ENCODE data around the gene CACNB4.

CACNB4 gene

DNA sequence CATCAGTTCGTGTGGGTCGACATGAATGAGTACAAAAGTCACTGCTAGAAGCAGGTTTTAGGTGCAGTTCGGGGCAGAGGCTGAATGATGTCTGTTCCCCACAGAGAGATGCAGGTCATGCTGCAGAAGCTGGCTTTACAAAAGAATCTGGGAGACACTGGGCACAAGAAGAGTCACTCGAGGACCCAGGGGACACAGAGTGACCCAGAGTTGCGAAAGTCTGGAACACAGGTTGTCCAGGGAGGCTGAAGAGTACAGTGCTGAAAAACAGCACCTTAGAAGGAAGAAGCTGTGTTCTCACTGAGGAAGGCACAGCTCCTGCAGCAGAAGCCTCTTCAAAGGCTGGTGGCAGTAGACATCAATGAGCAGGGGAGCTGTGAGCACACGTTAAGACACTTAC, 14.8 kb downstream of the CACNB4 start:
- no peak for TF ChIP-seq MYC (IDR thresholded peaks at IDR 0.05; ENCODE audit: low read depth, low read length)
- TF ChIP-seq CTCF (IDR thresholded peaks at IDR 0.05; ENCODE audit: low read depth, low read length), result no peak
- TF ChIP-seq, protein P1, sequence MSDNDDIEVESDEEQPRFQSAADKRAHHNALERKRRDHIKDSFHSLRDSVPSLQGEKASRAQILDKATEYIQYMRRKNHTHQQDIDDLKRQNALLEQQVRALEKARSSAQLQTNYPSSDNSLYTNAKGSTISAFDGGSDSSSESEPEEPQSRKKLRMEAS (IDR thresholded peaks at IDR 0.05; ENCODE audit: low read depth, low read length), result no peak
- TF ChIP-seq POLR2A (IDR thresholded peaks at IDR 0.05; ENCODE audit: extremely low read depth, insufficient read length), result no peak

GRCh38 chr2:152083202-152083875, 15.5 kb downstream of the CACNB4 start:
- H3K4me3 ChIP-seq (ENCODE audit: low read depth, low read length), result no peak overlapping the region
- TF ChIP-seq CTCF (IDR thresholded peaks at IDR 0.05; ENCODE audit: low read depth, low read length) (no peak), POLR2A (IDR thresholded peaks at IDR 0.05; ENCODE audit: extremely low read depth, insufficient read length) (no peak), MYC (IDR thresholded peaks at IDR 0.05; ENCODE audit: low read depth, low read length) (no peak)
- TF ChIP-seq, protein P1 (IDR thresholded peaks at IDR 0.05; ENCODE audit: low read depth, low read length), result no peak
- DNase-seq (ENCODE audit: low read depth), result no peak

More for the DNA sequence above, 14.8 kb downstream of the CACNB4 start:
- H3K4me3 ChIP-seq (ENCODE audit: low read depth, low read length), result no peak overlapping the region
- peak; percentile 45 for DNase-seq (ENCODE audit: low read depth)

GRCh38 chr2:152078662-152079061, 20.2 kb downstream of the CACNB4 start:
- no peak overlapping the region for H3K4me3 ChIP-seq (ENCODE audit: low read depth, low read length)
- TF ChIP-seq CTCF (IDR thresholded peaks at IDR 0.05; ENCODE audit: low read depth, low read length), result no peak
- TF ChIP-seq MYC (IDR thresholded peaks at IDR 0.05; ENCODE audit: low read depth, low read length), result no peak
- TF ChIP-seq, protein P1 (IDR thresholded peaks at IDR 0.05; ENCODE audit: low read depth, low read length), result no peak
- no peak for TF ChIP-seq POLR2A (IDR thresholded peaks at IDR 0.05; ENCODE audit: extremely low read depth, insufficient read length)
- DNase-seq (ENCODE audit: low read depth), result no peak

- TF ChIP-seq CTCF (IDR thresholded peaks at IDR 0.05; ENCODE audit: low read depth, low read length) (no peak), POLR2A (IDR thresholded peaks at IDR 0.05; ENCODE audit: extremely low read depth, insufficient read length) (no peak), MYC (IDR thresholded peaks at IDR 0.05; ENCODE audit: low read depth, low read length) (no peak)
- TF ChIP-seq, protein P1 (IDR thresholded peaks at IDR 0.05; ENCODE audit: low read depth, low read length), result no peak
- H3K4me3 ChIP-seq (ENCODE audit: low read depth, low read length), result no peak overlapping the region
These were observed 20.8 kb downstream of the CACNB4 start for GRCh38 chr2:152078023-152078422.

DNA sequence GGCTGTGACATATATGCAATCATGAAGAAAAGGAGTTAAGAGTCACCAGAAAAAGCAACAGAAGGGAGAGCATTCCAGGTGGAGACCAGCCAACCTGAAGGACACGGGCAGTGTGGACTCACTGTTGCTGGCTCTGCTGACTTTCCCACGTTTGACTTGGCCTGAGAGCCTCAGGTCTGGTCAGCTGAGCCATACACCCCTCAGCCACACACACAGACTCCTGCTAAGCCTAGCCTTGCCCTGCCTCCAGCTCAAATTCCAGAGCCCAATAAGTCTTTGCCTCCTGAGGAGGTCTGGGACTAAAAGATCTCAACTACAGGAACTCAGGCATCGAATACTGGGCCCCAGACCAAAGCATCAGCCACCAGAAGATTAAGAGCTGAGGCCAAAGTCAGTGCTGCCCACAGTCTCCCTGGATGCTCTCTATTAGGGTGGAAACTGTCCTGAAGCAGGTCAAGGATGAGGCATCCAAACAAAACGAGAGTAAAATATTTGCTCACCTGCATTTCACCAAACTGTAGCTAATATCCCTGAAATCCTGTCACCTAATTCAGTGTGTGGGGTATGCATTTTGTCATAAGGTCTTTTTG, 23.3 kb downstream of the CACNB4 start:
- TF ChIP-seq, protein P1 (IDR thresholded peaks at IDR 0.05; ENCODE audit: low read depth, low read length), result no peak
- TF ChIP-seq CTCF (IDR thresholded peaks at IDR 0.05; ENCODE audit: low read depth, low read length) (no peak), POLR2A (IDR thresholded peaks at IDR 0.05; ENCODE audit: extremely low read depth, insufficient read length) (no peak), MYC (IDR thresholded peaks at IDR 0.05; ENCODE audit: low read depth, low read length) (no peak)
- DNase-seq (ENCODE audit: low read depth), result no peak
- no peak overlapping the region for H3K4me3 ChIP-seq (ENCODE audit: low read depth, low read length)

More at GRCh38 chr2:152078023-152078422, 20.8 kb downstream of the CACNB4 start:
- no peak for DNase-seq (ENCODE audit: low read depth)

Measured in NB4 (cell line).